ENCODE results near the gene COLEC11.

DNA sequence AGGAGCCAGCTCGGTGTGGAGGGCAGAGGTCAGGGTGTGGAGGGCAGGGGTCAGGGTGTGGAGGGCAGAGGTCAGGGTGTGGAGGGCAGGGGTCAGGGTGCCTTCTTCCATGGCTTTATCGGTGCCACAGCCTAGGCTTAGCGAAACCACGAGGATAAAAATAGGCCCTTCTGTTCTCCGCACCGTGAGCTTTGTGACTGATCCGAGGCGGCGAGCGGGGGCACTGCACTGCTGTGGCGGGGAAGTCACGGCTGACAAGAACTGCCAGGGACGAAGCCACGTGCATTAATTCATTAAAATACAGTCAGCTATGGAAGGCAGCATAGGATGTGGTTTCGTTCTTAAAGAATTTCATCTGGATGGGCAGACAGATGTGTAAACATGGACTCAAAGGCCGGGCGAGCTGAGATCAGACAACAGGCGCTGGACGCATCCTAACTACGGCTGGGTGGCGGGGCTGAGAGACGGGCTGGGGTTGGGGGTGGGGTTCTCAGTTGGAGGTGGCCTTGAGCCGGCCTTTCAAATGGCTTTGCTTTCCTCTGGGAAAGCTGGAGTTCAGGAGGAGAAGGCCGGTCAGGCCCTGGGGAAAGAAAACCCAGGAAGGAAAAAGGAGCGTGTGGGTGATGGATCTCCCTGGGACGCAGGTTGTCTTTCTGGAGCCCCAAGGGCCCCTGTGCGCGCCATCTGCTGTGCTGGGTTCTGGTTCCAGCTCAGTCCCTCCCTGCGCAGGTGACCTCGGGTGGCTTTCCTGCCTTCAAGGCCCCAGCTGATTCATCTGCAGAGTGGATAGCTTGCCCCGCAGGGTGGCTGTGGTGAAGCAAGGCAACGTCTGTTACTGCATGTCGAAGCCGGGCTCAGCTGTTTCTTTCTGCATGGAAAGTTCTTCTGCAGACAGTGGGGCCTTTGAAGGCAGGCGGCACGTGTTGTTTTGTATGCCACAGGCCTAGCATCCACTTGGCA lies 62.1 kb downstream of the COLEC11 start:
- TF ChIP-seq, protein P1, sequence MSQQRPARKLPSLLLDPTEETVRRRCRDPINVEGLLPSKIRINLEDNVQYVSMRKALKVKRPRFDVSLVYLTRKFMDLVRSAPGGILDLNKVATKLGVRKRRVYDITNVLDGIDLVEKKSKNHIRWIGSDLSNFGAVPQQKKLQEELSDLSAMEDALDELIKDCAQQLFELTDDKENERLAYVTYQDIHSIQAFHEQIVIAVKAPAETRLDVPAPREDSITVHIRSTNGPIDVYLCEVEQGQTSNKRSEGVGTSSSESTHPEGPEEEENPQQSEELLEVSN (IDR thresholded peaks at IDR 0.05; ENCODE audit: borderline replicate concordance in 1 of 2, extremely low read depth in 1 of 2, insufficient read depth in 1 of 2, insufficient read length in 1 of 2, low read depth in 1 of 2, low read length in 1 of 2, poor library complexity in 1 of 2, severe bottlenecking in 1 of 2): no peak
- TF ChIP-seq TCF7L2 (IDR thresholded peaks at IDR 0.05; ENCODE audit: low read depth, low read length): no peak
- TF ChIP-seq CTCF (IDR thresholded peaks at IDR 0.05 in 2 of 3, conservative IDR thresholded peaks at IDR 0.05 in 1 of 3; ENCODE audit: insufficient read depth in 2 of 3, low read depth in 1 of 3, low read length in 3 of 3): no peak
- TF ChIP-seq ZNF24 (IDR thresholded peaks at IDR 0.05): no peak
- TF ChIP-seq BCLAF1 (IDR thresholded peaks at IDR 0.05; ENCODE audit: borderline replicate concordance in 1 of 2, control insufficient read depth in 1 of 2, low read depth in 2 of 2, low read length in 1 of 2): no peak
- no peak for TF ChIP-seq MAX (CRISPR knock-in tag; IDR thresholded peaks at IDR 0.05)
